ENCODE data around the gene CNIH3.
"Not testable (repeated sequence)": the region's sequence is repeated elsewhere in the genome, so short reads cannot be mapped to it uniquely, and the experiment has no call there.

Gene CNIH3

GRCh38 chr1:224683936-224684335 lies 67.8 kb downstream of the CNIH3 start:
- Mint-ChIP-seq H3K4me1 (peaks cover 26% of the 10 kb centered on the region), H3K27me3 (ENCODE audit: low read depth) (peaks cover 26% of the 10 kb centered on the region), H3K4me3 (no peak overlapping the region), H3K9me3 (no peaks in the 10 kb centered on the region), H3K27ac (no peak overlapping the region), H3K36me3 (ENCODE audit: low read depth) (no peaks in the 10 kb centered on the region)
- no peak for TF ChIP-seq CTCF (IDR thresholded peaks at IDR 0.05; ENCODE audit: unreplicated experiment in 3 of 3)

- Mint-ChIP-seq H3K9me3 (no peaks in the 10 kb centered on the region), H3K27me3 (ENCODE audit: low read depth) (peaks cover 21% of the 10 kb centered on the region), H3K4me3 (no peak overlapping the region), H3K27ac (no peak overlapping the region), H3K4me1 (peaks cover 19% of the 10 kb centered on the region), H3K36me3 (ENCODE audit: low read depth) (no peaks in the 10 kb centered on the region)
- TF ChIP-seq CTCF (IDR thresholded peaks at IDR 0.05; ENCODE audit: unreplicated experiment in 3 of 3), result no peak
These were observed 68.9 kb downstream of the CNIH3 start for GRCh38 chr1:224684979-224685425.

GRCh38 chr1:224686140-224686539 lies 70.0 kb downstream of the CNIH3 start:
- H3K27me3 Mint-ChIP-seq (ENCODE audit: low read depth), result peaks cover 19% of the 10 kb centered on the region
- H3K4me3 Mint-ChIP-seq; H3K36me3 Mint-ChIP-seq (ENCODE audit: low read depth); H3K27ac Mint-ChIP-seq; H3K9me3 Mint-ChIP-seq: not testable (repeated sequence)
- H3K4me1 Mint-ChIP-seq, result peaks cover 19% of the 10 kb centered on the region

GRCh38 chr1:224687465-224687864 lies 71.3 kb downstream of the CNIH3 start:
- no peaks in the 10 kb centered on the region for H3K36me3 Mint-ChIP-seq (ENCODE audit: low read depth)
- no peak overlapping the region for H3K4me3 Mint-ChIP-seq
- peaks cover 19% of the 10 kb centered on the region for H3K4me1 Mint-ChIP-seq
- peaks cover 19% of the 10 kb centered on the region for H3K27me3 Mint-ChIP-seq (ENCODE audit: low read depth)
- H3K9me3 Mint-ChIP-seq, result no peaks in the 10 kb centered on the region
- no peak for TF ChIP-seq CTCF (IDR thresholded peaks at IDR 0.05; ENCODE audit: unreplicated experiment in 3 of 3)
- H3K27ac Mint-ChIP-seq, result no peak overlapping the region

GRCh38 chr1:224689374-224689773 lies 73.3 kb downstream of the CNIH3 start:
- Mint-ChIP-seq H3K9me3 (no peaks in the 10 kb centered on the region), H3K4me1 (peaks cover 12% of the 10 kb centered on the region), H3K27ac (no peak overlapping the region), H3K36me3 (ENCODE audit: low read depth) (no peaks in the 10 kb centered on the region), H3K4me3 (no peak overlapping the region), H3K27me3 (ENCODE audit: low read depth) (peaks cover 14% of the 10 kb centered on the region)
- TF ChIP-seq CTCF (IDR thresholded peaks at IDR 0.05; ENCODE audit: unreplicated experiment in 3 of 3), result no peak

GRCh38 chr1:224690576-224690975 lies 74.5 kb downstream of the CNIH3 start:
- Mint-ChIP-seq H3K27me3 (ENCODE audit: low read depth) (peaks cover 13% of the 10 kb centered on the region), H3K9me3 (no peaks in the 10 kb centered on the region)
- TF ChIP-seq CTCF (IDR thresholded peaks at IDR 0.05; ENCODE audit: unreplicated experiment in 3 of 3), result no peak

More at GRCh38 chr1:224690576-224690975, 74.5 kb downstream of the CNIH3 start:
- peaks cover under 1% of the 10 kb centered on the region for H3K4me1 Mint-ChIP-seq
- H3K4me3 Mint-ChIP-seq, result no peak overlapping the region
- no peaks in the 10 kb centered on the region for H3K36me3 Mint-ChIP-seq (ENCODE audit: low read depth)
- H3K27ac Mint-ChIP-seq, result no peak overlapping the region

All from nephron (organoid).